Lung (tissue), 12 donors: ENCODE results near the gene AMOTL2. TPM values are rescaled to one million over a fixed set of nuclear protein-coding genes. Genes with fewer than 3 reads are reported as not detected.

ENCODE experiments used
- ATAC-seq: fragments of 200-7000 bp; cut with Tn5 transposase; one replicate; pipeline ENCODE4 v1.9.1; 2020; ENCODE audit warnings: moderate number of reproducible peaks; ENCODE audit not compliant: insufficient read depth, low FRiP score
- DNase-seq, 3 donors: peaks; one replicate each; pipeline ENCODE4 v3.0.0-alpha.2; 2013 to 2017
- H3K27ac ChIP-seq, 2 donors: one replicate each; pipeline ENCODE4 v1.5.1; 2013; ENCODE audit warnings: mild to moderate bottlenecking in 2 of 2, moderate library complexity in 2 of 2, control low read depth in 1 of 2, inconsistent platforms in 1 of 2, low read depth in 1 of 2, low read length in 1 of 2
- H3K27me3 ChIP-seq, 3 donors: one replicate each; pipeline ENCODE4 v1.5.1; 2013; ENCODE audit warnings: low read length in 2 of 3; ENCODE audit not compliant: control insufficient read depth in 3 of 3, insufficient read depth in 3 of 3
- H3K36me3 ChIP-seq, 4 donors: one replicate each; pipeline ENCODE4 v1.5.1; 2013; ENCODE audit warnings: low read length in 4 of 4, mild to moderate bottlenecking in 1 of 4, moderate library complexity in 1 of 4; ENCODE audit not compliant: control insufficient read depth in 4 of 4, insufficient read depth in 4 of 4
- H3K4me1 ChIP-seq, 5 donors: one replicate each; pipeline ENCODE4 v1.5.1; 2013; ENCODE audit warnings: low read length in 5 of 5, mild to moderate bottlenecking in 2 of 5, moderate library complexity in 1 of 5; ENCODE audit not compliant: control insufficient read depth in 5 of 5, insufficient read depth in 5 of 5
- H3K4me3 ChIP-seq: one replicate; pipeline ENCODE4 v1.5.1; 2013; ENCODE audit warnings: mild to moderate bottlenecking, control low read depth, moderate library complexity
- H3K9ac ChIP-seq, 2 donors: one replicate each; pipeline ENCODE4 v1.5.1; 2013; ENCODE audit warnings: low read length in 2 of 2, control low read depth in 1 of 2; ENCODE audit not compliant: insufficient read depth in 1 of 2
- H3K9me3 ChIP-seq, 4 donors: one replicate each; pipeline ENCODE4 v1.5.1; 2013; ENCODE audit warnings: low read length in 3 of 4, mild to moderate bottlenecking in 1 of 4, moderate library complexity in 1 of 4; ENCODE audit not compliant: control insufficient read depth in 4 of 4, insufficient read depth in 3 of 4
- WGBS, 2 donors: extraction: QIAGEN DNeasy Blood & Tissue Kit; methylation state at CpG; one replicate each; pipeline ENCODE4 v1.1.7; 2013; 5-methylcytosine and 5-hydroxymethylcytosine counted together
- polyA plus RNA-seq, 2 donors: library from polyadenylated mRNA; stranded (reverse); fragments of 200-250 nt; gene quantifications; one replicate each; pipeline ENCODE4 v1.2.1, GENCODE V29; 2013
- total RNA-seq, 2 donors: library from RNA; depleted of rRNA in 1 of 2; stranded (reverse); fragments of >200 nt in 1 of 2; gene quantifications; one replicate each; pipeline ENCODE4 v1.2.1, GENCODE V29; 2014 to 2021
- TF ChIP-seq, protein P1 (sequence below): IDR thresholded peaks from 2 replicates; pipeline ENCODE4 v1.5.1; 2012; ENCODE audit warnings: mild to moderate bottlenecking; ENCODE audit errors: control extremely low read depth, extremely low read depth
- donor health status: control.
- donor health status: control.
- donor health status: Bipolar disorder and iron deficiency.
- donor health status: healthy.
- donor health status: DM: yes; HTN: yes; CAD: no.

AMOTL2 gene
- total and polyA plus RNA-seq, 4 donors = 27.4 to 129 (median 75.9) TPM

DNA sequence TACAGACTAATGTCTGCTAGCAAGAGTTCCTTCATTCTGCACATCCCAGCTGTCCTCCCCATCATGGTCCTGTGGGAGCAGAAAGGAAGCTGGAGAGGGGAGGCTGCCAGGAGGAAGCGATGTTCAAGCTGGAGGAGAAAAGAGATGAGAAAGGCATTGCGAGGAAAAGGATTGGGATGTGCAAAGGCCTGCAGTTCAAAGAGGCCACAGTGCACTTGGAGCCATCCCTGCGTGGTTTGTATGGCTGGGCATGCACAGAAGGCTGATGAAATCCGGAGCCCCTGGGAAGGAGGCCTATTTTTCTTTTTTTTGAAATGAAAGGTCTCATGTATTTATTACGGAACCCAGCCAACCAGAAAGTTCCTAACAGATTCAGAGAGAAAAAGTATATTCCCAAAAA lies 22.8 kb downstream of the AMOTL2 start:
- H3K36me3 ChIP-seq = peaks cover 4 to 13% (median 8%) of the 10 kb centered on the region in 4 donors
- 83 to 94% methylated on average over 5 of the region's 5 CpGs for WGBS, 2 donors
- DNase-seq (no peak), ATAC-seq (no peak)
- H3K27me3 ChIP-seq = no peaks in the 10 kb centered on the region
- H3K4me3 ChIP-seq = no peak overlapping the region
- H3K9me3 ChIP-seq = peaks cover 0 to 5% (median 0%) of the 10 kb centered on the region in 4 donors
- no peak overlapping the region for H3K9ac ChIP-seq
- H3K27ac ChIP-seq = no peak overlapping the region
- H3K4me1 ChIP-seq = peaks cover 0 to 45% (median 16%) of the 10 kb centered on the region in 5 donors
- TF ChIP-seq, protein P1, sequence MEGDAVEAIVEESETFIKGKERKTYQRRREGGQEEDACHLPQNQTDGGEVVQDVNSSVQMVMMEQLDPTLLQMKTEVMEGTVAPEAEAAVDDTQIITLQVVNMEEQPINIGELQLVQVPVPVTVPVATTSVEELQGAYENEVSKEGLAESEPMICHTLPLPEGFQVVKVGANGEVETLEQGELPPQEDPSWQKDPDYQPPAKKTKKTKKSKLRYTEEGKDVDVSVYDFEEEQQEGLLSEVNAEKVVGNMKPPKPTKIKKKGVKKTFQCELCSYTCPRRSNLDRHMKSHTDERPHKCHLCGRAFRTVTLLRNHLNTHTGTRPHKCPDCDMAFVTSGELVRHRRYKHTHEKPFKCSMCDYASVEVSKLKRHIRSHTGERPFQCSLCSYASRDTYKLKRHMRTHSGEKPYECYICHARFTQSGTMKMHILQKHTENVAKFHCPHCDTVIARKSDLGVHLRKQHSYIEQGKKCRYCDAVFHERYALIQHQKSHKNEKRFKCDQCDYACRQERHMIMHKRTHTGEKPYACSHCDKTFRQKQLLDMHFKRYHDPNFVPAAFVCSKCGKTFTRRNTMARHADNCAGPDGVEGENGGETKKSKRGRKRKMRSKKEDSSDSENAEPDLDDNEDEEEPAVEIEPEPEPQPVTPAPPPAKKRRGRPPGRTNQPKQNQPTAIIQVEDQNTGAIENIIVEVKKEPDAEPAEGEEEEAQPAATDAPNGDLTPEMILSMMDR = no peak

DNA sequence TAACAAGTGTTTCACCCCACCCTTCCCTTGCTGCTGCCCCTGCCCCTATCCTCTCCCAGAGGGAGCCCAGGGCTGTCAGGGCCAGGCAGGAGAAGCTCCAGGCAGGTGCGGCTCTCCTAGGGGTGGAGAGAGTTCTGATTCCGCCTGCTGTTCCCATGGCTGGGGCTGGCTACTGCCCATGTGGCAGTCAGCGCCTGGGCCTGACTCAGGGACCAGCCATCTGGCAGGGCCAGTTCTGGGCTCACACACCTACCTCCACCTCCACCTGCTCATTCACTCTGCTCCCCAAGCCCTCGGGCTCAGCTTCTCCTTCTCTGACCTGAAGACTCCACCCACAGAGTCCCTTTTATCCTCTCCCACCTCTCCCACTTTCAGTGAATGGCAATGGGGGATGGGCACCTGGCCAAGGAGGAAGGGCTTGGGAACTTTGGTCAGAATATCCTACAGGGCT lies 23.4 kb downstream of the AMOTL2 start:
- H3K27me3 ChIP-seq = no peaks in the 10 kb centered on the region
- DNase-seq (no peak), ATAC-seq (peak; percentile 22)
- WGBS, 2 donors = 78 to 86% methylated on average over 4 of the region's 4 CpGs
- TF ChIP-seq, protein P1 = no peak
- H3K36me3 ChIP-seq = peaks cover 0 to 11% (median 8%) of the 10 kb centered on the region in 4 donors
- peaks cover 0 to 43% (median 12%) of the 10 kb centered on the region in 5 donors for H3K4me1 ChIP-seq
- no peak overlapping the region for H3K4me3 ChIP-seq
- H3K9ac ChIP-seq = no peak overlapping the region
- peaks cover 0 to 5% (median 0%) of the 10 kb centered on the region in 4 donors for H3K9me3 ChIP-seq
- H3K27ac ChIP-seq = peak overlapping the region in 1 of 2 donors; percentile 63

DNA sequence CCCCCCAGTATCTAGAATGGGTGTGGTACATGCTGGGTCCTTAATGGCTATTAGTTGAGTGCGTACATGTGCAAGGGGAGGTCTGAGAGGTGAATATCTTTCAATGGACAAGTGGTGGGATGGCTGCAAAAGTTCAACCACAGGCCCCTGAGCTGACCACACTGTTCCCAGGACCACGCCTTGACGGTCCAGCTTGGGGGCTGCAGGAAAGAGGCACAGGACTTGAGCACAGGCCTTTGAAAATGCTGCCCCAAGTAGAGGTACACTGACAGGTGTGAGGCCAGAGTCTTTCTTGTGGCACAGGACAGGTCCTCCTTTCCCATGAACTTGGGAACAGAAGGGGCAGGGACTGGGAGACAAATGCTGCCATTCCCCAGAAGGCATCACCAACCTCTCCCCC lies 24.0 kb downstream of the AMOTL2 start:
- ATAC-seq (no peak), DNase-seq (no peak)
- TF ChIP-seq, protein P1 = no peak
- H3K9ac ChIP-seq = no peak overlapping the region
- WGBS, 2 donors = 89 to 94% methylated on average over 3 of the region's 3 CpGs
- H3K4me1 ChIP-seq = peaks cover 0 to 42% (median 12%) of the 10 kb centered on the region in 5 donors
- H3K27me3 ChIP-seq = no peaks in the 10 kb centered on the region
- peaks cover 0 to 11% (median 4%) of the 10 kb centered on the region in 4 donors for H3K36me3 ChIP-seq
- H3K4me3 ChIP-seq = no peak overlapping the region
- peaks cover 0 to 5% (median 0%) of the 10 kb centered on the region in 4 donors for H3K9me3 ChIP-seq
- H3K27ac ChIP-seq = peak overlapping the region in 1 of 2 donors; percentile 63

DNA sequence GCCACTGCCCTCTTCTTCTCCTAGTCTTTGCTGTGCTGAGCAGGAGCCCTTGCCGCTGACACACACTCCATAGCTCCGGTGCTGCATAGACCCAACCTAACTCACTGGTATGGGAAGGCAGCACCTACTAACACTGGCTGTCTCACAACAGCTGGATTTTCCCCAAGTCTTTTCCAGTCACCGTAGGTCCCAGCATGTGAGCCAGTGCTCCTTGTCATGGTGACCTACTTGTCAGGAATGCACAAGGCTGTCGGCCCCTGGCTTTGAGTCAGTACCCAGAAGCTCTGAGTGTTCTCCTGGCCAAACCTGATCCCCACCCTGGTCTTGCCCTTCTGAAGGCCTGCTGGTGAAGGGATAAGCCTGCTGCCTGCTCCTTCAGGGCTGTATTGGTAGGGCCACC lies 25.7 kb downstream of the AMOTL2 start:
- peaks cover 0 to 1% (median 0%) of the 10 kb centered on the region in 4 donors for H3K36me3 ChIP-seq
- DNase-seq (no peak), ATAC-seq (peak; percentile 42)
- H3K9ac ChIP-seq = no peak overlapping the region
- H3K27ac ChIP-seq = peak overlapping the region; percentile 7 to 70
- H3K27me3 ChIP-seq = no peaks in the 10 kb centered on the region
- peaks cover 0 to 30% (median 4%) of the 10 kb centered on the region in 5 donors for H3K4me1 ChIP-seq
- H3K9me3 ChIP-seq = peaks cover 0 to 5% (median 0%) of the 10 kb centered on the region in 4 donors
- WGBS, 2 donors = 73 to 89% methylated on average over 4 of the region's 4 CpGs
- H3K4me3 ChIP-seq = no peak overlapping the region
- TF ChIP-seq, protein P1 = no peak
